ENCODE measurements around the gene CLEC16A. TPM values are rescaled to one million over a fixed set of nuclear protein-coding genes. Genes with fewer than 3 reads are reported as not detected.

Gene CLEC16A
- total and polyA plus RNA-seq, 2 experiments from 2014 or later: 9.9 to 24.1 TPM

DNA sequence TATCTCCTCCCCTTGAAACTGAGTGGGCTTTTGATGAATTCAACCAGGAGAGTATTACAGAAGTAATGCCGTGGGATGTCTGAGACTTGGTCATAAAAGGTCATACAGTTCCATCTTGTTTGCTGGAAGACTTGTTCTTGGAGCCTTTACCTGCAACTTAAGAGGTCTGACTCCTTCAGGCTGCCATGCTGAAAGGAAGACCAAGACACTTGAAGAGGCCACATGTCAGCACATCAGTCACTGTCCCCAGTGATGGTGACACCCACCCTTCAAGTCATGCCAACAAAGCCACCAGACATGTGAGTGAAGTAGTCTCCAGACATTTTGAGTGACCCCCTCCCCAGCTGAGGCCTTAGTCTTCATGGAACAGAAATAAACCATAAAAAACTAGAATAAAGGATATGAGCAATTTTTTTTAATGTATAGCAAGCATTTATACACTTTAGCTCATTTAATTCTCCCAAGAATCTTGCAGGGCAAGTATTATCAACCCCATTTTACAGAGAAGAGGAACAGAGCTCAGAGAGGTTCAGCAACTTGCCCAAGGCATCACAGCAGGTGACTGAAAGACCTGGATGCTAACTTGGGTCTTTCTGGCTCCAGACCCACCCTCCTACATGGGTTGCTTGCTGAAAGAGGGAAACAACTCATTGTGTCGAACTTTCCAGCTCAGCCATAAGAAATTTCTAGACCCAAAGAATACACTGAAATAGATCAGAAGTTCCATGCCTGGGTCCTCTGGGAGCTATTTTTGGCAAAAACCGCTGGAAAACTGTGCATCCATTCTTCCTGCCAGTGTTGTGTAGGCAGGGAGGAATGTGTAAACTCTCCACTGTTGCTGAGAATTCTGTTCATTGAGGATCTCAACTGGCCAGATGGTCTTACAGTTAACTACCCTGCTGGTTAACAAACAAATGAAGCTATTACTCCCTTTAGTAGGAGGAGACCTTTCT is 273.6 kb downstream of the CLEC16A start (continued):
- TF ChIP-seq, protein P1, sequence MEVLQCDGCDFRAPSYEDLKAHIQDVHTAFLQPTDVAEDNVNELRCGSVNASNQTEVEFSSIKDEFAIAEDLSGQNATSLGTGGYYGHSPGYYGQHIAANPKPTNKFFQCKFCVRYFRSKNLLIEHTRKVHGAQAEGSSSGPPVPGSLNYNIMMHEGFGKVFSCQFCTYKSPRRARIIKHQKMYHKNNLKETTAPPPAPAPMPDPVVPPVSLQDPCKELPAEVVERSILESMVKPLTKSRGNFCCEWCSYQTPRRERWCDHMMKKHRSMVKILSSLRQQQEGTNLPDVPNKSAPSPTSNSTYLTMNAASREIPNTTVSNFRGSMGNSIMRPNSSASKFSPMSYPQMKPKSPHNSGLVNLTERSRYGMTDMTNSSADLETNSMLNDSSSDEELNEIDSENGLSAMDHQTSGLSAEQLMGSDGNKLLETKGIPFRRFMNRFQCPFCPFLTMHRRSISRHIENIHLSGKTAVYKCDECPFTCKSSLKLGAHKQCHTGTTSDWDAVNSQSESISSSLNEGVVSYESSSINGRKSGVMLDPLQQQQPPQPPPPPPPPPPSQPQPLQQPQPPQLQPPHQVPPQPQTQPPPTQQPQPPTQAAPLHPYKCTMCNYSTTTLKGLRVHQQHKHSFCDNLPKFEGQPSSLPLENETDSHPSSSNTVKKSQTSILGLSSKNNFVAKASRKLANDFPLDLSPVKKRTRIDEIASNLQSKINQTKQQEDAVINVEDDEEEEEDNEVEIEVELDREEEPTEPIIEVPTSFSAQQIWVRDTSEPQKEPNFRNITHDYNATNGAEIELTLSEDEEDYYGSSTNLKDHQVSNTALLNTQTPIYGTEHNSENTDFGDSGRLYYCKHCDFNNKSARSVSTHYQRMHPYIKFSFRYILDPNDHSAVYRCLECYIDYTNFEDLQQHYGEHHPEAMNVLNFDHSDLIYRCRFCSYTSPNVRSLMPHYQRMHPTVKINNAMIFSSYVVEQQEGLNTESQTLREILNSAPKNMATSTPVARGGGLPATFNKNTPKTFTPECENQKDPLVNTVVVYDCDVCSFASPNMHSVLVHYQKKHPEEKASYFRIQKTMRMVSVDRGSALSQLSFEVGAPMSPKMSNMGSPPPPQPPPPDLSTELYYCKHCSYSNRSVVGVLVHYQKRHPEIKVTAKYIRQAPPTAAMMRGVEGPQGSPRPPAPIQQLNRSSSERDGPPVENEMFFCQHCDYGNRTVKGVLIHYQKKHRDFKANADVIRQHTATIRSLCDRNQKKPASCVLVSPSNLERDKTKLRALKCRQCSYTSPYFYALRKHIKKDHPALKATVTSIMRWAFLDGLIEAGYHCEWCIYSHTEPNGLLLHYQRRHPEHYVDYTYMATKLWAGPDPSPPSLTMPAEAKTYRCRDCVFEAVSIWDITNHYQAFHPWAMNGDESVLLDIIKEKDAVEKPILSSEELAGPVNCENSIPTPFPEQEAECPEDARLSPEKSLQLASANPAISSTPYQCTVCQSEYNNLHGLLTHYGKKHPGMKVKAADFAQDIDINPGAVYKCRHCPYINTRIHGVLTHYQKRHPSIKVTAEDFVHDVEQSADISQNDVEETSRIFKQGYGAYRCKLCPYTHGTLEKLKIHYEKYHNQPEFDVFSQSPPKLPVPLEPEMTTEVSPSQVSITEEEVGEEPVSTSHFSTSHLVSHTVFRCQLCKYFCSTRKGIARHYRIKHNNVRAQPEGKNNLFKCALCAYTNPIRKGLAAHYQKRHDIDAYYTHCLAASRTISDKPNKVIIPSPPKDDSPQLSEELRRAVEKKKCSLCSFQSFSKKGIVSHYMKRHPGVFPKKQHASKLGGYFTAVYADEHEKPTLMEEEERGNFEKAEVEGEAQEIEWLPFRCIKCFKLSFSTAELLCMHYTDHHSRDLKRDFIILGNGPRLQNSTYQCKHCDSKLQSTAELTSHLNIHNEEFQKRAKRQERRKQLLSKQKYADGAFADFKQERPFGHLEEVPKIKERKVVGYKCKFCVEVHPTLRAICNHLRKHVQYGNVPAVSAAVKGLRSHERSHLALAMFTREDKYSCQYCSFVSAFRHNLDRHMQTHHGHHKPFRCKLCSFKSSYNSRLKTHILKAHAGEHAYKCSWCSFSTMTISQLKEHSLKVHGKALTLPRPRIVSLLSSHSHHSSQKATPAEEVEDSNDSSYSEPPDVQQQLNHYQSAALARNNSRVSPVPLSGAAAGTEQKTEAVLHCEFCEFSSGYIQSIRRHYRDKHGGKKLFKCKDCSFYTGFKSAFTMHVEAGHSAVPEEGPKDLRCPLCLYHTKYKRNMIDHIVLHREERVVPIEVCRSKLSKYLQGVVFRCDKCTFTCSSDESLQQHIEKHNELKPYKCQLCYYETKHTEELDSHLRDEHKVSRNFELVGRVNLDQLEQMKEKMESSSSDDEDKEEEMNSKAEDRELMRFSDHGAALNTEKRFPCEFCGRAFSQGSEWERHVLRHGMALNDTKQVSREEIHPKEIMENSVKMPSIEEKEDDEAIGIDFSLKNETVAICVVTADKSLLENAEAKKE (CRISPR knock-in tag; IDR thresholded peaks at IDR 0.05): no peak
- TF ChIP-seq EZH2 (IDR thresholded peaks at IDR 0.05; ENCODE audit: low read depth, unreplicated experiment): no peak
- no peak for TF ChIP-seq JUNB (IDR thresholded peaks at IDR 0.05; ENCODE audit: unreplicated experiment)
- TF ChIP-seq EZH2phosphoT487 (IDR thresholded peaks at IDR 0.05; ENCODE audit: unreplicated experiment): no peak
- TF ChIP-seq CREB1 (CRISPR knock-in tag; IDR thresholded peaks at IDR 0.05; ENCODE audit: low read depth): no peak
- TF ChIP-seq ZNF331 (CRISPR knock-in tag; IDR thresholded peaks at IDR 0.05; ENCODE audit: low read depth): no peak
- TF ChIP-seq ZNF114 (CRISPR knock-in tag; IDR thresholded peaks at IDR 0.05): no peak

GRCh38 chr16:11218604-11218962 is 274.2 kb downstream of the CLEC16A start:
- H3K4me3 ChIP-seq: no peak overlapping the region
- H3K9me3 Mint-ChIP-seq: peaks cover 35% of the 10 kb centered on the region
- H3K36me3 ChIP-seq (ENCODE audit: insufficient read depth): no peaks in the 10 kb centered on the region
- H2AFZ ChIP-seq: no peak overlapping the region
- H3K27me3 Mint-ChIP-seq (ENCODE audit: insufficient read depth, low read depth, poor library complexity): peaks cover 13% of the 10 kb centered on the region
- no peak overlapping the region for H3K27ac ChIP-seq (ENCODE audit: low read depth)
- peak; percentile 52 for DNase-seq (ENCODE audit: low spot score)
- ATAC-seq: no peak
- no peak overlapping the region for H3K27ac Mint-ChIP-seq
- TF ChIP-seq ZNF114 (CRISPR knock-in tag; IDR thresholded peaks at IDR 0.05) (no peak), CTCF (conservative IDR thresholded peaks at IDR 0.05; ENCODE audit: low read depth in 2 of 2) (peak; percentile 38 to 81)
- H3K79me2 ChIP-seq (replicated peaks; ENCODE audit: insufficient read depth): no peaks in the 10 kb centered on the region
- H3K27me3 ChIP-seq (ENCODE audit: insufficient read depth): no peaks in the 10 kb centered on the region
- H3K4me2 ChIP-seq: no peak overlapping the region
- no peaks in the 10 kb centered on the region for H3K4me1 Mint-ChIP-seq
- no peaks in the 10 kb centered on the region for H3K9me2 ChIP-seq (ENCODE audit: insufficient read depth)
- no peaks in the 10 kb centered on the region for H3K4me1 ChIP-seq (ENCODE audit: insufficient read depth)
- peaks cover 16% of the 10 kb centered on the region for H3K36me3 Mint-ChIP-seq (ENCODE audit: low read depth)
- no peak overlapping the region for H3K4me3 Mint-ChIP-seq
- H4K20me1 ChIP-seq (replicated peaks; ENCODE audit: insufficient read depth): no peaks in the 10 kb centered on the region
- H3F3A ChIP-seq (replicated peaks; ENCODE audit: low read depth): no peaks in the 10 kb centered on the region

Measured in GM23338 (cell line).